ENCODE data around the gene TMEM243. TPM values are rescaled to one million over a fixed set of nuclear protein-coding genes. Genes with fewer than 3 reads are reported as not detected.

The TMEM243 gene
- total RNA-seq, 1 experiment from 2014 or later: 15.4 TPM

DNA sequence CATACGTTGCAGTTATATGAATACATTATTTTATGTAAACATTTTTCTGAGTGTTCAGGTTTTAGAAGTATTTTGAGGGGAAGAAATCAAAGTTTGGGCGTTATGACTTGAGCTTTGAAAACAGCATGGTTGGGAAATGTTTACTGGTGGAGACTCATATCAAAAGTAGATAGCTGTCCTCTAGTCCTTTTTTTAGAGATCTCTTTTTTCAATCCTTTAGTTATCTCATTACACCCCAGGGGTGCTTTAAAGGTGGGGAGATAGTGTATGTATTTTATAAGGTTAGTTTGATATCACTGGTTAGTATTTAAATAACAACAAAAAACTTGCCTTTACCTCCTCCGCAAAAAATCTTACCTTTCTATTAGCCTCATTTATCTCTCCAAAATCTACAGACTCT lies 65.0 kb downstream of the TMEM243 start:
- TF ChIP-seq, protein P1, sequence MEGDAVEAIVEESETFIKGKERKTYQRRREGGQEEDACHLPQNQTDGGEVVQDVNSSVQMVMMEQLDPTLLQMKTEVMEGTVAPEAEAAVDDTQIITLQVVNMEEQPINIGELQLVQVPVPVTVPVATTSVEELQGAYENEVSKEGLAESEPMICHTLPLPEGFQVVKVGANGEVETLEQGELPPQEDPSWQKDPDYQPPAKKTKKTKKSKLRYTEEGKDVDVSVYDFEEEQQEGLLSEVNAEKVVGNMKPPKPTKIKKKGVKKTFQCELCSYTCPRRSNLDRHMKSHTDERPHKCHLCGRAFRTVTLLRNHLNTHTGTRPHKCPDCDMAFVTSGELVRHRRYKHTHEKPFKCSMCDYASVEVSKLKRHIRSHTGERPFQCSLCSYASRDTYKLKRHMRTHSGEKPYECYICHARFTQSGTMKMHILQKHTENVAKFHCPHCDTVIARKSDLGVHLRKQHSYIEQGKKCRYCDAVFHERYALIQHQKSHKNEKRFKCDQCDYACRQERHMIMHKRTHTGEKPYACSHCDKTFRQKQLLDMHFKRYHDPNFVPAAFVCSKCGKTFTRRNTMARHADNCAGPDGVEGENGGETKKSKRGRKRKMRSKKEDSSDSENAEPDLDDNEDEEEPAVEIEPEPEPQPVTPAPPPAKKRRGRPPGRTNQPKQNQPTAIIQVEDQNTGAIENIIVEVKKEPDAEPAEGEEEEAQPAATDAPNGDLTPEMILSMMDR (IDR thresholded peaks at IDR 0.05): no peak
- TF ChIP-seq POLR2AphosphoS5 (IDR thresholded peaks at IDR 0.05; ENCODE audit: low read depth, low read length): no peak
- TF ChIP-seq, protein P2, sequence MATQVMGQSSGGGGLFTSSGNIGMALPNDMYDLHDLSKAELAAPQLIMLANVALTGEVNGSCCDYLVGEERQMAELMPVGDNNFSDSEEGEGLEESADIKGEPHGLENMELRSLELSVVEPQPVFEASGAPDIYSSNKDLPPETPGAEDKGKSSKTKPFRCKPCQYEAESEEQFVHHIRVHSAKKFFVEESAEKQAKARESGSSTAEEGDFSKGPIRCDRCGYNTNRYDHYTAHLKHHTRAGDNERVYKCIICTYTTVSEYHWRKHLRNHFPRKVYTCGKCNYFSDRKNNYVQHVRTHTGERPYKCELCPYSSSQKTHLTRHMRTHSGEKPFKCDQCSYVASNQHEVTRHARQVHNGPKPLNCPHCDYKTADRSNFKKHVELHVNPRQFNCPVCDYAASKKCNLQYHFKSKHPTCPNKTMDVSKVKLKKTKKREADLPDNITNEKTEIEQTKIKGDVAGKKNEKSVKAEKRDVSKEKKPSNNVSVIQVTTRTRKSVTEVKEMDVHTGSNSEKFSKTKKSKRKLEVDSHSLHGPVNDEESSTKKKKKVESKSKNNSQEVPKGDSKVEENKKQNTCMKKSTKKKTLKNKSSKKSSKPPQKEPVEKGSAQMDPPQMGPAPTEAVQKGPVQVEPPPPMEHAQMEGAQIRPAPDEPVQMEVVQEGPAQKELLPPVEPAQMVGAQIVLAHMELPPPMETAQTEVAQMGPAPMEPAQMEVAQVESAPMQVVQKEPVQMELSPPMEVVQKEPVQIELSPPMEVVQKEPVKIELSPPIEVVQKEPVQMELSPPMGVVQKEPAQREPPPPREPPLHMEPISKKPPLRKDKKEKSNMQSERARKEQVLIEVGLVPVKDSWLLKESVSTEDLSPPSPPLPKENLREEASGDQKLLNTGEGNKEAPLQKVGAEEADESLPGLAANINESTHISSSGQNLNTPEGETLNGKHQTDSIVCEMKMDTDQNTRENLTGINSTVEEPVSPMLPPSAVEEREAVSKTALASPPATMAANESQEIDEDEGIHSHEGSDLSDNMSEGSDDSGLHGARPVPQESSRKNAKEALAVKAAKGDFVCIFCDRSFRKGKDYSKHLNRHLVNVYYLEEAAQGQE (IDR thresholded peaks at IDR 0.05; ENCODE audit: insufficient read depth in 1 of 2, low read depth in 2 of 2, low read length in 1 of 2): no peak
- TF ChIP-seq TCF7L2 (IDR thresholded peaks at IDR 0.05; ENCODE audit: low read depth, low read length): no peak
- TF ChIP-seq SIN3A (IDR thresholded peaks at IDR 0.05; ENCODE audit: borderline replicate concordance, insufficient read depth, low read depth, low read length): no peak
- BruUV-seq (replicated peaks): no TSS peak
- Histone ChIP-seq H3K4me1 (ENCODE audit: control insufficient read depth, insufficient read depth, low read length) (peaks cover 25% of the 10 kb centered on the region), H3K27ac (ENCODE audit: low read length) (peak overlapping the region; percentile 99), H3K4me3 (ENCODE audit: low read depth in 2 of 2, low read length in 2 of 2) (peak overlapping the region; percentile 92 to 99), H3K36me3 (ENCODE audit: control insufficient read depth, insufficient read depth, low read length) (peaks cover 24% of the 10 kb centered on the region), H3K27me3 (ENCODE audit: control insufficient read depth, insufficient read depth, low read length) (no peaks in the 10 kb centered on the region), H3K9me3 (ENCODE audit: control insufficient read depth, insufficient read depth, low read depth, low read length) (no peaks in the 10 kb centered on the region)
- ChIA-PET POLR2A (no interaction called here), CTCF (interaction anchor here (0.6 kb wide), 1 partner anchor 249 kb away, joined by 4 read pairs; no protein-coding TSS in a partner anchor)
- DNase-seq (ENCODE audit: low read depth, low spot score) (no peak), ATAC-seq (no peak)
- in situ Hi-C loops (cut with HindIII; ENCODE audit: low pct_unique_long_range_greater_than_20kb, low sequenced_read_pairs): no loop called here
- intact Hi-C loops (cut with micrococcal nuclease; ENCODE audit: unreplicated experiment): no loop called here

DNA sequence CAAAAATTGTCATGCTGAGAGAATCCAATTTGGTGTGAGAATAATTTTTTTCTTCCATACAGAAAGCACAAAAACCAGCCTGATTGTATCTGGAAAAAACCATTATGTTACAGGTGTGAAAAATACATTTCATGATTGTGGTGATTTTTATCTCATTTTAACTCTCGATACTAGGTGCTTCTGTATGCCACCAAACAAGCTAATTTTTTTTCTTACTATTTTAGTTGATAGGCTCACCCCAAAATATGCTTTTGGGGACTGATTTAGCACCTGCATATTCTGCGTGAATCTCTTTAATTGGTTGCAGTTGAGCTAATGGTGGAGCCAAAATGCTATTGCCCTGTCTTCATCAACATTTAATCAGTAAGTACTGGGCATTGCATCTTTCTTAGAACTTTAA lies 65.4 kb downstream of the TMEM243 start:
- no TSS peak for BruUV-seq (replicated peaks)
- ATAC-seq: no peak
- H3K36me3 ChIP-seq (ENCODE audit: control insufficient read depth, insufficient read depth, low read length): peaks cover 24% of the 10 kb centered on the region
- ChIA-PET CTCF (no interaction called here), POLR2A (no interaction called here)
- H3K27ac ChIP-seq (ENCODE audit: low read length): peak overlapping the region; percentile 99
- TF ChIP-seq TCF7L2 (IDR thresholded peaks at IDR 0.05; ENCODE audit: low read depth, low read length) (no peak), SIN3A (IDR thresholded peaks at IDR 0.05; ENCODE audit: borderline replicate concordance, insufficient read depth, low read depth, low read length) (no peak), POLR2AphosphoS5 (IDR thresholded peaks at IDR 0.05; ENCODE audit: low read depth, low read length) (no peak)
- TF ChIP-seq, protein P2 (IDR thresholded peaks at IDR 0.05; ENCODE audit: insufficient read depth in 1 of 2, low read depth in 2 of 2, low read length in 1 of 2): no peak
- TF ChIP-seq, protein P1 (IDR thresholded peaks at IDR 0.05): no peak
- peaks cover 25% of the 10 kb centered on the region for H3K4me1 ChIP-seq (ENCODE audit: control insufficient read depth, insufficient read depth, low read length)
- peak overlapping the region; percentile 92 to 99 for H3K4me3 ChIP-seq (ENCODE audit: low read depth in 2 of 2, low read length in 2 of 2)
- intact Hi-C loops (cut with micrococcal nuclease; ENCODE audit: unreplicated experiment) (no loop called here), in situ Hi-C loops (cut with HindIII; ENCODE audit: low pct_unique_long_range_greater_than_20kb, low sequenced_read_pairs) (no loop called here)
- DNase-seq (ENCODE audit: low read depth, low spot score): no peak
- H3K9me3 ChIP-seq (ENCODE audit: control insufficient read depth, insufficient read depth, low read depth, low read length): no peaks in the 10 kb centered on the region
- no peaks in the 10 kb centered on the region for H3K27me3 ChIP-seq (ENCODE audit: control insufficient read depth, insufficient read depth, low read length)
